IPS-18a (cell line): ENCODE measurements around the gene RANBP3.
"Not testable (repeated sequence)": the region's sequence is repeated elsewhere in the genome, so short reads cannot be mapped to it uniquely, and the experiment has no call there.

Source experiments
- H3K27ac ChIP-seq: one replicate; pipeline ENCODE4 v1.5.1; 2013; ENCODE audit warnings: low read length
- H3K27me3 ChIP-seq: one replicate; pipeline ENCODE4 v1.6.1; 2013; ENCODE audit warnings: mild to moderate bottlenecking, low read length; ENCODE audit not compliant: control insufficient read depth, insufficient read depth
- H3K36me3 ChIP-seq: one replicate; pipeline ENCODE4 v1.6.1; 2013; ENCODE audit warnings: low read depth, low read length; ENCODE audit not compliant: control insufficient read depth
- H3K4me1 ChIP-seq: one replicate; pipeline ENCODE4 v1.6.1; 2013; ENCODE audit warnings: low read depth, low read length; ENCODE audit not compliant: control insufficient read depth
- H3K4me3 ChIP-seq: one replicate; pipeline ENCODE4 v1.5.1; 2013; ENCODE audit warnings: low read length
- H3K9ac ChIP-seq: one replicate; pipeline ENCODE4 v1.6.1; 2013; ENCODE audit warnings: mild to moderate bottlenecking, low read length, moderate library complexity
- H3K9me3 ChIP-seq: one replicate; pipeline ENCODE4 v1.6.1; 2013; ENCODE audit warnings: low read depth, low read length; ENCODE audit not compliant: control insufficient read depth

The RANBP3 gene

GRCh38 chr19:5992756-5993155 lies 14.8 kb upstream of the RANBP3 start:
- no peaks in the 10 kb centered on the region for H3K9me3 ChIP-seq
- no peaks in the 10 kb centered on the region for H3K27me3 ChIP-seq
- H3K4me1 ChIP-seq, result no peaks in the 10 kb centered on the region
- H3K36me3 ChIP-seq, result no peaks in the 10 kb centered on the region
- no peak overlapping the region for H3K9ac ChIP-seq
- H3K4me3 ChIP-seq, result no peak overlapping the region
- no peak overlapping the region for H3K27ac ChIP-seq

GRCh38 chr19:5991244-5991838 lies 13.4 kb upstream of the RANBP3 start:
- H3K9me3 ChIP-seq, result no peaks in the 10 kb centered on the region
- H3K27me3 ChIP-seq, result no peaks in the 10 kb centered on the region
- H3K27ac ChIP-seq, result no peak overlapping the region
- no peaks in the 10 kb centered on the region for H3K4me1 ChIP-seq
- no peak overlapping the region for H3K4me3 ChIP-seq
- H3K36me3 ChIP-seq, result no peaks in the 10 kb centered on the region
- no peak overlapping the region for H3K9ac ChIP-seq

GRCh38 chr19:5990289-5990797 lies 12.4 kb upstream of the RANBP3 start:
- Histone ChIP-seq H3K9me3 (no peaks in the 10 kb centered on the region), H3K4me1 (no peaks in the 10 kb centered on the region), H3K4me3 (no peak overlapping the region), H3K36me3 (no peaks in the 10 kb centered on the region), H3K9ac (no peak overlapping the region), H3K27me3 (no peaks in the 10 kb centered on the region), H3K27ac (no peak overlapping the region)

- no peaks in the 10 kb centered on the region for H3K27me3 ChIP-seq
- no peaks in the 10 kb centered on the region for H3K36me3 ChIP-seq
- H3K4me3 ChIP-seq, result no peak overlapping the region
- H3K9ac ChIP-seq, result no peak overlapping the region
- no peak overlapping the region for H3K27ac ChIP-seq
- no peaks in the 10 kb centered on the region for H3K4me1 ChIP-seq
- H3K9me3 ChIP-seq, result no peaks in the 10 kb centered on the region
These were observed 11.6 kb upstream of the RANBP3 start for GRCh38 chr19:5989388-5990074.

GRCh38 chr19:5988517-5989387 lies 10.8 kb upstream of the RANBP3 start:
- H3K36me3 ChIP-seq, result no peaks in the 10 kb centered on the region
- H3K9me3 ChIP-seq, result no peaks in the 10 kb centered on the region
- no peak overlapping the region for H3K4me3 ChIP-seq
- no peaks in the 10 kb centered on the region for H3K27me3 ChIP-seq
- no peak overlapping the region for H3K9ac ChIP-seq
- no peaks in the 10 kb centered on the region for H3K4me1 ChIP-seq
- H3K27ac ChIP-seq, result no peak overlapping the region

- Histone ChIP-seq H3K36me3 (no peaks in the 10 kb centered on the region), H3K9ac (no peak overlapping the region), H3K27ac (no peak overlapping the region), H3K9me3 (no peaks in the 10 kb centered on the region), H3K27me3 (no peaks in the 10 kb centered on the region), H3K4me3 (no peak overlapping the region), H3K4me1 (no peaks in the 10 kb centered on the region)
These were observed 9.3 kb upstream of the RANBP3 start for GRCh38 chr19:5987077-5987818.

- H3K36me3 ChIP-seq, H3K27ac ChIP-seq, H3K27me3 ChIP-seq, H3K9me3 ChIP-seq, H3K9ac ChIP-seq, H3K4me1 ChIP-seq, H3K4me3 ChIP-seq: not testable (repeated sequence)
These were observed 7.9 kb upstream of the RANBP3 start for GRCh38 chr19:5985837-5986236.

- no peaks in the 10 kb centered on the region for H3K36me3 ChIP-seq
- H3K9ac ChIP-seq, result no peak overlapping the region
These were observed 7.3 kb upstream of the RANBP3 start for GRCh38 chr19:5985098-5985783.

GRCh38 chr19:5984600-5984999 lies 6.7 kb upstream of the RANBP3 start:
- H3K27ac ChIP-seq, result no peak overlapping the region

More at GRCh38 chr19:5985098-5985783, 7.3 kb upstream of the RANBP3 start:
- Histone ChIP-seq H3K27ac (no peak overlapping the region), H3K4me1 (no peaks in the 10 kb centered on the region), H3K4me3 (no peak overlapping the region), H3K9me3 (no peaks in the 10 kb centered on the region), H3K27me3 (no peaks in the 10 kb centered on the region)

GRCh38 chr19:5983367-5983955 lies 5.5 kb upstream of the RANBP3 start:
- no peak overlapping the region for H3K27ac ChIP-seq
- no peaks in the 10 kb centered on the region for H3K36me3 ChIP-seq
- no peaks in the 10 kb centered on the region for H3K27me3 ChIP-seq
- H3K9me3 ChIP-seq, result no peaks in the 10 kb centered on the region
- H3K9ac ChIP-seq, result no peak overlapping the region
- no peaks in the 10 kb centered on the region for H3K4me1 ChIP-seq
- no peak overlapping the region for H3K4me3 ChIP-seq

More at GRCh38 chr19:5984600-5984999, 6.7 kb upstream of the RANBP3 start:
- H3K4me1 ChIP-seq, result no peaks in the 10 kb centered on the region
- no peaks in the 10 kb centered on the region for H3K36me3 ChIP-seq
- H3K9ac ChIP-seq, result no peak overlapping the region
- H3K4me3 ChIP-seq, result no peak overlapping the region
- H3K27me3 ChIP-seq, result no peaks in the 10 kb centered on the region
- H3K9me3 ChIP-seq, result no peaks in the 10 kb centered on the region
